Raji (cell line): ENCODE measurements around the gene PHF5A.

Experiments
- POLR2A ChIP-seq: IDR thresholded peaks from 2 replicates; pipeline ENCODE4 v1.6.1; 2011; ENCODE audit warnings: low read depth, low read length, control low read depth; ENCODE audit not compliant: insufficient read depth

The PHF5A gene

DNA sequence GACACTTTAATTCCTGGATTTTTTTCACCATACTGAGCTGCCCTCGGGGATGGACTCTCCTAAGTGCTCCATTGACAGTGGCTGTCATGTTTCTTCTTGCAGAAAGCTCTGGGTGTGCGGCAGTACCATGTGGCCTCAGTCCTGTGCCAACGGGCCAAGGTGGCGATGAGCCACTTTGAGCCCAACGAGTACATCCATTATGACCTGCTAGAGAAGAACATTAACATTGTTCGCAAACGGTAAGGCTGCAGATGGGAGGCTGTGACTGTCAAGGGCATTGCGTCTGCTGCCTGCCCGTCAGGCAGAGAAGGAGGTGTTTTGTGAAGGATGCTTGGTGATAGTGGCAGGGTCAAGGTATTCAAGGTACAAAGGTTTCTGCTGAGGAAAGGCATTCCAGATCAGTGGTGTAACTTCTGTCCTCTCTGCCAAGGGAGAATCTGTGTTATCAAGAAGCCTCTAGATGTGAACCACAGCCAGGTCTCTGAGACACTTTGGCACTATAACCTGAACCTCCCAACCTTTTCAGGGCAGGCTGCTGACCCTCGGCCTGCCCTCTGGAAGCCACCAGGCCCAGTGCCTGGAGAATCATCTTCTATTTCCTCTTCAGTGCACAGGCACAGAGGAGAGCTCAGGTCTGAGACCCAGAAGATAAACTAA lies 31.3 kb upstream of the PHF5A start:
- TF ChIP-seq POLR2A, result no peak

DNA sequence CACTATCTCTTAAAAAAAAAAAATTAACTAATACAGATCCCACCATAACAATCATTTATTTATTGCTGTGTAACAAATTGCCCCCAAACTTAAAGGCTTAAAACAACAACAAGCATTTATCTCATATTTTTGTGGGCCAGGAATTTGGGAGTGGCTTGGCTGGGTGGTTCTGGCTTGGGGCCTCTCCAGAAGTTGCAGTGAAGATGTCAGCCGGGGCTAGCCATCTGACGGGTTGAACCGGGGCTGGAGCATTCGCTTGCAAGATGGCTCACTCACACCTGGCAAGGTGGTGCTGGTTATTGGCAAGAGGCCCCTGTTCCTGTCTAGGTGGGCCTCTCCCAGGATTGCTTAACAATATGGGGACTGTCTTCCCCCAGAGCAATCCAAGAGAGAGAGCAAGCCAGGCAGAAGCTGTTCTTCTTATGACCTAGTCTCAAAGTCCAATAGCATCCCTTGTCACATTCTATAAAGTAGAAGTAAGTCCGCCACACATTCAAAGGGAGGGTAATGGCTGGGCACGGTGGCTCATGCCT lies 29.9 kb upstream of the PHF5A start:
- TF ChIP-seq POLR2A, result no peak

DNA sequence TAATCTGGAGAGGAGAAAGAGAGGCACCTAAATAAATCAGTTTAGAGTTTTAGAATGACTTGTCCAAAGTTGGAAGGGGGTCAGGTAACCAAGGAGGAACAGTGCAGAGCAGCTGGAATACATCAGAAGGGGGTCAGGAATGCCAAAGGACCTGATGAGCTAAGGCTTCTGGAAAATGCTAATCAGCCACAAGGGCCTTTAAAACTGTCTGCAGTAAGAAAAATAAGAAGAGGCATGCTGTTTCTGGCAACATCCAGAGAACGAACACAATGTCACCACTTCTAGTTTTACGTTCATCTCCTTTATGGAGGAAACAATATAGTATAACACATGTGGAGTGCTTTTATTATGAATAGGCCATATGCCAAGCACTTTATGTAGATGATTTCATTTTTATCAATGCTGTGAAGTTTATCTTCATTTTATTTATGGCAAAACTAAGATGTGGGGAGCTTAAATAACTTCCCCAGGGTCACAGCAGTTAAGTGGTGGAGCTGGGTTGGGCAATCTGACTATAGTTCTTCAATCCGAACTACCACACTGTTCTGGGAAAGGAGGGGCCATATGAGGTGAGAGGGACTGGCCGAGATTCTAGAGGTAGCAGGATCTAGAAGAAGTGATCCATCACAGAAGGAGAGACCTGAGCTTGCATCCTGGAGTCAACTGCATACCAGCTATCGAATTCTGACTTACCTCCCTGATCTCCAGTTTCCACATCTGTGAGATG lies 23.0 kb upstream of the PHF5A start:
- no peak for TF ChIP-seq POLR2A

DNA sequence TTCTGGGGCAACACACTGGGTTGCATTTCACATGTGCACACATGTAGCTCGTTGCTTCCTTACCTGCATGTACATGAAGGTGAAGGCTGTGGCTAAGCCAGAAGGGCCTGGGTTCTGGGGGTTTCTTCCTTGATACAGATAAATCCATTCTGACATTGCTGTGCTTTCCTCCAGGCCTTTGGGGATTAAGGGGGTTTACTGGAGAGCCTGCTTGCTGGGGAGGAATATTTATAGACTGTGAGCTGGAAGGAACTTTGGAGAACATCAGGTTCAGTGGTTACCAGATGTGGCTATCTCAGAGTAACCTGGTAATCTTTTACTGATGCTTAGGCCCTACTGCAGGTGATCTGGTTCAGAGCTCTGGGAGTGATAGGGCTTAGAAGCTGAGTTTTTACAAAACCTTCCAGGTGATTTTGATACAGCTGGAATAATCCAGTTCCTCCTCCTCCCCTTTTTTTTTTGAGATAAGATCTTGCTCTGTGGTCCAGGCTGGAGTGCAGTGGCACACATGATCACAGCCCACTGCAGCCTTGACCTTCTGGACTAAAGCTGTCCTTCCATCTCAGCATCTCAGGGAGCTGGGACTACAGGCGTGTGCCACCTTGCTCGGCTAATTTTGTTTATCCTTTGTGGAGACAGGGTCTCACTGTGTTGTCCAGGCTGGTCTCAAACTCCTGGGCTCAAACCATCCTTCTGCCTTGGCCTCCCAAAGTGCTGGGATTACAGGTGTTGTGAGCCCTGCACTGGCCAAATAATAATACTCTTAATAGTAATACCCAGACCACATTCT lies 20.3 kb upstream of the PHF5A start:
- TF ChIP-seq POLR2A, result no peak

DNA sequence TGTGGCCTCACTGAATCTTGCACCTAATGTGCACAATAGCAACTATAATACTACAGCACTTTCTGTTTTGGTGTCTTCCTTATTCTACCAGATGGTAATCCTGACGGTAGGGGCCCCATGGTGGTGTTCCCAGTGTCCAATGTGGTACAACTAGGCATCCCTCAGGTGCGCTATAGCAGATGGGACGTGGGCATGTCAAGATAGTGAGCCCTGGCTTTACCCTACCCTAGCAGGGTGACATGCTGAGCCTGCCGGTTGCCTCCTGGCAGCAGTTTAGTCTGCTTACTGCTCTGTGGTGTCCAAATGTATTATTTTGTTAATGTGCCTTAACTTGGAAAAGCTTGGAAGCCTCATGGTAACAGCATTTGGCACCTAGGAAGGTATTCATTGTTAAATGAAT lies 19.6 kb upstream of the PHF5A start:
- no peak for TF ChIP-seq POLR2A

DNA sequence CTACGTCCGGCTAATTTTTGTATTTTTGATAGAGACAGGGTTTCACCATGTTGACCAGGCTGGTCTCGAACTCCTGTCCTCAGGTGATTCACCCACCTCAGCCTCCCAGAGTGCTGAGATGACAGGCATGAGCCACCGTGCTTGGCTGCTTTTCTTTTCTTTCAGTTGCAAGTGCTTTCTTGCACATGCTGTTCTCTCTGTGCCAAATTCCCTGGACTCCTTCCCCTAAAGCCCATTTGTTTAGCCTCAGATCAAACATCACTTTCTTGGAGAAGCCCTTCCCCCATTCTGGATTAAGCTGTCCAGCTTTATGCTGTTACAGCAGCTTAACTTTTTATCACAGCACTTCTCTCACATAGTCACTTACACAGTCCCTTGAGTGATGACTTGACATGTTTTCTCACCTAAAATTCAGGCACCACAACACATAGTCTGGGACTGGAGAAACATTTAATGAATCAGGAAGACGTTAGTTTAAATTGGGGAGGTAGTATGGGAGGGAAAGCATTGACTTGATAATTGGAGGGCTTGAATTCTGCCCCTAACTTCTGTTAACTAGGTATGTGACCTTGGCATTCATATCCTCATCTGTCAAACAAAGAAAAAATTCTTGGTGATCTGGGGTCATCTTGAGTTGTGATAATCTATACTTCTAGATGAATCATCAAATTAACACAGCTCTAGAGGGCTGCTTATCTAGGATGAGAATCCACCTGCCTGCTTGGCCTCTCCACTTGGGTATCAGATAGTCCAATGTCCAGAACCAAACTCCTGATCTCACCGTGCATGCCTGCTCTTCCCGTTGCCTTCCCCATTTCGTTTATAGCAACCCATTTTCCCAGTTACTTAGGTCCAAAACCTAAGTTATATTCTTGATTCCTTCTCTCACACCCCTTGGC lies 18.8 kb upstream of the PHF5A start:
- TF ChIP-seq POLR2A, result no peak

DNA sequence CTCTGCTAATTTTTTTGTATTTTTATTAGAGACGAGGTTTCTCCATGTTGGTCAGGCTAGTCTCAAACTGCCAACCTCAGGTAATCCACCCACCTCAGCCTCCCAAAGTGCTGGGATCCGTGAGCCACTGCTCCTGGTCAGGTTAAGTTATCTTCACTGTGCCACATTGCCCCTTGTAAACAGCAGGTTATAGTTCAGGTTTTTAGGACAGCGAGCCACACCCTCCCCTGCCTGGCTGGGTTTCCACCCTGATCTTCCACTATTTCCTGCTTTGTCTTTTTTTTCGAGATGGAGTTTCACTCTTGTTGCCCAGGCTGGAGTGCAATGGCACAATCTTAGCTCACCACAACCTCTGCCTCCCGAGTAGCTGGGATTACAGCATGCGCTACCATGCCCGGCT lies 16.5 kb upstream of the PHF5A start:
- no peak for TF ChIP-seq POLR2A

DNA sequence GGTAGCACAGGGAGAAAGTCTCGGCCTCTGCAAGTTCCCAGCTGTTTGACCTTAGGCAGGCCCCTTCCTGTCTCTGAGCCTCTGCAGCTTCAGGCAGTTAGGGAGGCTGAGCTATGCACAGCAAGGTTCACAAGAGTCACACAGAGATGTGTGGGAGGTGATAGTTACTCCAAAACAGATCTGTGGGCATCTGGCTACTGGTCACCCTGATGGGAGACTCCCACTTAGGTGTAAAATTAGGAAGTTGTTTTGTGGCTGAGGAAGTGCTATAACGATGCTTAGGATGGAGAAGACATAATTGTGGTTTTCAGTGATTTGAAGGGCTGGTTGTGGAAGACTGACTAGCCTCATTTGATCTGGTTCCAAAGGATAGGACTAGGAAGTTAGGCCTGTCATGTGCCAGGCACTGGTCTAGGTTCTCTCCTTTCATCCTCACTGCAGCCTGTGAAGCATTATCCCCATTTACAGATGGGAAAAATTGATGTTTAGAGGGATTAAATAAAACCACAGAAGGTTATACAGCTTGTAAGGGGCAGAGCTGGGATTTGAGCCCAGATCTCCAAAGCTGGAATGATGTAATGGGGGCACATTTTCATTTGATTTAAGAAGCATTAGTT lies 13.9 kb upstream of the PHF5A start:
- TF ChIP-seq POLR2A, result no peak

DNA sequence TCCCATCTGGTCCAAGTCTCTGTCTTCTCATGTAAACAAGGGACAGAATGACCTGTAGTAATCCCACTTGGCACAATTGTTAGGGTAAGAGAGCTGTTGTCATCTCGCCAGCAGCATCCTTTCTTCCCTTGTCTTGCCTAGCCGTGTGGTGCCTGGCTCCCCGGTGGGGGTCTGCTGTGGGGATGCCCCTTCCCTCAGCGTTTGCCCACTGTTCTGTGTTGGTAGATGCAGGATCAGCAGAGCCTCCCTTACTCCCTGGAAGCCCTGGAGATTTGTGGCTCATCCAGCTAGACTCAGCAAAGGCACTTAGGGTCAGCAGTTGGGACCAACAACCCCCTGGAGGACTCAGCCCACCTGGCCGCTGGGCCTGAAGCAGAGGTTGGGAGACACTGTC lies 13.4 kb upstream of the PHF5A start:
- TF ChIP-seq POLR2A, result no peak

DNA sequence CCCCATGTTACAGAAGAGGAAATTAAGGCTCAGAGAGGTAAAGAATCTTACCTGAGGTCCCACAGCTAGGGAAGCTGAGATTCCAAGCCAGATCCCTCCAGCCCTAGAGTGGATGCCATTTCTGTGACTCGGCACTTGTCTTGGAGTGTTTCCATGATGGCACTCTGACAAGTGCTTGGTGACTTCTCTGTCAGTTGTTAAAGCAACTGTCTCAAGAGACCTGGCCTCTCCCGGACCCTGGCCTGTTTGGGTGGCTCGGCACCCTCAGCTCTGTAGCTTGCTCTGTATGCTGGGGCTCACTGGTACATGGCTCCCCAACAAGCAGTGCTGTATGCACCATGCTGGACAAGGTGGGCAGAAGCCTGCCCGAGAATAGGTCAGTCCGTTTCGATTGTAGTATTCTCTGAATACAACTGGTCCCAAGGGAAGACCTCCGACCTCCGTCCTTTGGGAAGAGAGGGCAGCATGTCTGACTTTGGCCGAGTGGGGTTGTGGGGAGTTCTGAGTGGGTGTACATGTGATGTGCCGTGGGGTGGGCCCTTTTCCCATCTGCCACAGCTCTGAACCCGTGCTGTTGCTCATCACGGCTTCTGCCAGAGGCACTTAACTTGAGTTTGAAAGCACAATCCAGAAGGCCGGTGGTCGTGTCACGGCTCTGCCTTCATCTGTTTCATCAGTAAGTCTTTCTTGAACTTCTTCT lies 12.8 kb upstream of the PHF5A start:
- TF ChIP-seq POLR2A, result no peak

DNA sequence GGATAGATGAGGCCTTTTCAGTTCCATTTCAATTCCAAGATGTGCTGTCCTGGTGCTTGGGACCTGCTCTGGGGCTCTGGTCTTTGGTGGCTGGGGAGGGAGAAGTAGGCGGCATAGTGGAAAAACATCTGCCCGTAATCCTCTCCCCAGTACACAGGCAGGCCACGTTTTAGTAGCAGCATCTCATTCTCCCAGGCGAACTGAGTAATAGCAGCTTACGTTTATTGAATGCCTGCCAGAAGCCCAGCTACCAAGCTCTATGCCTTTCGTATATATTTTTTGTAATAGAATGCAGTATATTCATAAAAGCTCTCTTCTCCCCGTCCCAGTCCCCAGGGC lies 11.9 kb upstream of the PHF5A start:
- TF ChIP-seq POLR2A, result no peak

DNA sequence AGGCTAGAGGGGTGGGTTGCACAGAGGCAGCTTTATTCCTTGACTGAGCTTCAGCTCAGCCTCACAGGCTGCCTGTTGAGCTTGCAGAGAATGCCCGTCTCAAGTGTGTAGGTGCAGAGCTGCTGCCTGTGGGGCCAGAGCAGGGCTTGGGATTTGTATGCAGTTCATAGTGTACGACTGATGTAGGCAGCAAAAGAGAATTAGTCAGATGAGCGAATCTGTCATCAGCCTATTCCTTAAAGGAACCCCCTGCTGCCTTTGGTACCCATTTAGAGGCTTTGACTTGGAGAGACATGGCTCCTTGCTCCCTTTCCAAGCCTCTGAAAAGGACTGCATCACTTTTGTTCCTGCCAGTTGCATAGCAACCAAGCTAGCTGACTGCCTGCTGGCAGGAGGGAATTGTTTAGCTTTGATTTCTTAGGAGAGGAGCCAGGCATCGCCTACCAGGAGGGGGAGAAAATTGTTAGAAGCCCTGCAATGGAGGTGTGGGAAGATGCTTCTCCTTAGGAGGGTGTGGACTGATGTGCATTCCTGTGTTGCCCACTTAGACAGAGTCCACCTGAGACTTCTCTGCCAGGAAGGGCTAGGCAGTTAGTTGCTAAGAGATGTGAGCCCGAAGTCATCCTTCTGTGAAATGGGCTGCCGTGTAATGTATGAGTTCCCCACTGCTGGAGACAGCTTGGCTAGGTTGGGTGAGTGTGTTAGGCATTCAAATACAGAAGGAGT lies 11.3 kb upstream of the PHF5A start:
- TF ChIP-seq POLR2A, result no peak

DNA sequence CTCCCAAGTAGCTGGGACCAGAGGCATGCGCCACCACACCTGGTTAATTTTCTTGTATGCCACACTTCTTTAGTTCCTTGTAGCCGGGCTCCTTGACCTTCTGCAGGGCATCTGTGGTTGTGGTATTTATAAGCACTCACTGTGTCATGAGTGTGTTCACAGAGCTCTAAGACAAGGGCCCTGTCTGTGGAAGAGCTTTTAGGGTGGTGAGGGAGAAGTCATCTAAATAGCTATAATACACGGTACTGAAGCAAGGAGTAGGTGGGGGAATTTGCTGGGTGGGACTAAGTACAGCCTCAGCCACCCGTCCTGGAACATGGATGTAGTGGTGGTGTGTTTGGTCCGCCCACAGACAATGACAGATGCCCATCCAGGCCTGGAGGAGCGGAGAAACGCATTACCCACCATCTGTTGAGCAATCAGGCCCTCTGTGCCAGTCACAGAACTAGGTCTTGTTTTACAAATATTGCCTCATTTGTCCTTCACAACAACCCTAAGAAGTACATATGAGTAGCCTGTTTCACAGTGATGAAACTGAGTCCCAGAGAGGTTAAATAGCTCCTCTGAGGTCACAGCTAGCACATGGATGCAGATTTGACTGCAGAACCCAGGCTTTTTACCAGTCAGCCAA lies 10.5 kb upstream of the PHF5A start:
- TF ChIP-seq POLR2A, result no peak

DNA sequence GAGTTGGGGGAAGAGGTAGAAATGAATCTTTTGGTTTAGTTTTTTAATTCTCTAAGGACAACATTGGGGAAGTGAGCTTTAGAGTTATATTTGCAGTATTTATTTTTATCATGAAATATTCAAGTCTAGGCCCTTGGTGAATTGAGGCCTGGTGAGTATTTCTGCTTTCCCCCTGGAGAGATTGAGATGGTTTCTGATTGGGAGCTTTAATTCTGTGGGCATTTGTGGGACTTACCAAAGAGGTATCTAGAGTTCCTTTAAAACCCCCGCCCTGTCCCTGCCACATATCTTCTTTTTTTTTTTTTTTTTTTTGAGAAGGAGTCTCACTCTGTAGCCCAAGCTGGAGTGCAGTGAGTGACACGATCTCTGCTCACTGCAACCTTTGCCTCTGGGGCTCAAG lies 10.0 kb upstream of the PHF5A start:
- no peak for TF ChIP-seq POLR2A
